GM20431 (cell line): ENCODE data around the gene CCNQ.

ENCODE experiments used
- in situ Hi-C: fragments of 300-500 bp; cut with MseI, MboI; formaldehyde crosslinking; loops from one replicate; pipeline ENCODE4 v1.15.0; 2020; ENCODE audit warnings: low sequenced_read_pairs; ENCODE audit not compliant: unreplicated experiment

The CCNQ gene

DNA sequence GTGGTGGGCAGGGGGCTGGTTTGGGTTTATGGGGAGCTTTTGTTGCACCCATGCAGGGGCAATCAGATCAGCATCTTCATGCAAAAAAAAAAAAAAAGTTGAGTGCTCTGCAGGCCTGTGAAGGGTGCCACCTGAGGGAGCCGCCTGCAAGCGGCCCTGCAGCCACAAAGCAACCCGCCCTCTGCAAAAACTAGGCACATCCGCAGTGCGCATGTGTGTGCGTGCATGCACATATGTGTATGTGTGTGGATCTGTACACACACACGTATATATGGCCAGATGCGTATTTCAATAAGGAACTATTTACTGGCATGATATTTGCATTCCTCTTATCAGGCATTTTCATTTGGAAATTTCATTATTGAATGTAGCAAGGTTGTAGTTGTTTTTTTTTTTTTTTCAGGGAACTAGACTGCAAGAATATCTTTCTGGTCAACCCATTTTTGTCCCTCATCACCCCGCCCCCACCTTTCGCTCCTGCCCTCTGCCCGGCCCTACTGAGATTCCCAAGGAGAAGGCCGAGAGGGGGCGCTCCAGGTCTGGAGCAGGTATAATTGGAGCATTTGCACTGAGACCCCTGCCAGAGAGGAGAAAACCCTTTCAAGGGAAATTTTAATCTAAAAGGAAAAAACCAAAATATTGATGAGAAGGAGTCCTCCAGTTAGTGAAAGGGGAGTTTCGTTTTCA is 18.1 kb downstream of the CCNQ start:
- in situ Hi-C loops, result no loop called here

DNA sequence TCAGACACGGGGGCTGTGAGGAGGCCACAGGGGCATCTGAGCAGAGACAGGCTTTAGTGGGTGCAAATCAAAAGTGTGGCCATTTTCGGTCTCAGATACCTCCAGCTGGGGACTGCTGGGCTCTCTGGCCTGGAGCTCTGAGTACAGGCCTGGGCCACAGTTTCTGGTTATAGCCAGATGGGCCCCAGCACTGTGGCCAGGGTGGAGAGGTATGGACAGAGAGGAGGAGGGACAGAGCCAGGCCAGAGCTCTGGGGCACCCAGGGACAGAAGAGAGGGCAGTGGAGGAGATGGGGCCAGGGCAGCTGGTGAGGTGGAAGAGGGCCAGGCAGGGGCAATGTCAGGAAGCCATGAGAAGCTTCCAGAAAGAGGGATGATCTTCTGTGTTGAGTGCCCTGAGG is 20.1 kb downstream of the CCNQ start:
- in situ Hi-C loops, result no loop called here

GRCh38 chrX:153578200-153578835 is 20.6 kb downstream of the CCNQ start:
- in situ Hi-C loops, result no loop called here

DNA sequence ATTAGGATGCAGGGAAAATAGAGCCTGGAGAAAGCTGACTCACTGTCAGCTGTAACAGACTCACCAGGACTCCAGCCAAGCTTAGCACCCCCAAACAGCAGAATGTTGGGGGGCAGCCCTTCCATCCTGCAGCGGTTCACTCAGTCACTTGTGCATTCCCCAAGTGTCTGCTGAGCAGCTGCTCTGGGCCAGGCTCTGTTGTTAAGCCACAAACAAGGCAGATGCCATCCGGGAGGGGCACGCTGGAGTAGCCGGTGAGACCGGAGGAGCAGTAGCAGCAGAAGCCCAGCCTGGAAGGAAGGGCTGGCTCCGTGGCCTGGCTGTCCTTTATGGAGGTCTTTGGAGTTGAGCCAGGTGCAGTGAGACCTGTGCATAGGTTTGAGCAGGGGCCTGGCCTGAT is 22.0 kb downstream of the CCNQ start:
- in situ Hi-C loops, result no loop called here

- in situ Hi-C loops, result no loop called here
Observed at GRCh38 chrX:153576239-153576870, 22.6 kb downstream of the CCNQ start.

DNA sequence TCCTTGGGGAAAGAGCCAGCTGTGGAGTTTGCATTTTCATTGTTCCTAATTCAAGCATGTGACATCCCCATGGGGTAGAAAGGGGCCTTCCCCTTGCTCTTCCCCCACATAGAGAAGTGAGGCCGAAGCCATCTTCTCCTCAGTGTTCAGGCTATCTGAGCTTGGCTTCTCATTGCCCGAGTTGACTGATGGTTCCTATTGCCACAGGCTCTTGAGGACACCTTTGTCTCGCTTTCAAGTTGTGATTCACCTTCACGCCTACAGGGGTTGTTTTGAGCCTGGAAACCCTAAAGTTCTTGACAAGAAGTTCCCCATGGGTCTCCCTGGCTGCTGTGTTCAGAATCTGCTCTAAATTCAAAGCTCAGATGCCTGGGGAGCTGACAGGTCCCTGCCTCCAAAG is 25.0 kb downstream of the CCNQ start:
- in situ Hi-C loops, result no loop called here

DNA sequence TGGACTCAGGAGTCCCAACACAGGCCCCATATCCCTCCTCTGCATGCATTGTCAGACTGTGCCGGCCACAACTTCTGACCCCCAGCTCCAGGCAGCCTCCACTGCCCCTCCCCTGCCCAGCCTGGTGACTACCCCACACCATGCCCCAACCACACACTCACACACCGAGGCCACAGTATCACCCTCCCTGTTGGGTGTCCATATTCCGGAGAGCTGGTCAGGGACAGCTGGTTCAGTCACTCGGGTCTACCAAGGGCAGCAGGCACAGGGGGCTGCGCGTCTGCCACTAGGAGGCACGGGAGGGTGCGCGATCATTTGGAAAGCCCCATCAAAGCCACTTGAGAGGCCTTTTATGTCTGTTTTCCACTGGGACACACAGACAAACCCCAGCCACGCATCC is 26.3 kb downstream of the CCNQ start:
- in situ Hi-C loops, result no loop called here

GRCh38 chrX:153571534-153571908 is 27.4 kb downstream of the CCNQ start:
- in situ Hi-C loops, result no loop called here

DNA sequence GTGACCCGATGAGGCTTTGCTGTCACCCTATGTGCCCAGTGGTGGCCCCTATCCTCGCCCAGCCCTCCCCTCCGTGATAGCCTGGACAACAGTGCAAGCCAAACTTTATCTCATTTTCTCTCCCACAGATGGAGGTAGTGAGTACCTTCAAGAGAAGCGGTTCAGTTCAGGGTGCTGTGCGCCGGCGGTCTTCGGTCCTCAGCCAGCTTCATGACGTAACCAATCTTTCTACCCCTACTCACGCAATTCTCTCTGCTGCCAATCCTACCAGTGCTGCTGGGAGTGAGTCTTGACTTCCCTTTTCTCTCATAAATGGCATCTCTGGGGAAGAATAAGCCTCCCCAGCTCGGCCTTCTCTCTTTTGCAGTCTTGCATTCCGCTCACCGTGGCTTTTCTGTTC is 29.5 kb downstream of the CCNQ start:
- in situ Hi-C loops, result no loop called here

DNA sequence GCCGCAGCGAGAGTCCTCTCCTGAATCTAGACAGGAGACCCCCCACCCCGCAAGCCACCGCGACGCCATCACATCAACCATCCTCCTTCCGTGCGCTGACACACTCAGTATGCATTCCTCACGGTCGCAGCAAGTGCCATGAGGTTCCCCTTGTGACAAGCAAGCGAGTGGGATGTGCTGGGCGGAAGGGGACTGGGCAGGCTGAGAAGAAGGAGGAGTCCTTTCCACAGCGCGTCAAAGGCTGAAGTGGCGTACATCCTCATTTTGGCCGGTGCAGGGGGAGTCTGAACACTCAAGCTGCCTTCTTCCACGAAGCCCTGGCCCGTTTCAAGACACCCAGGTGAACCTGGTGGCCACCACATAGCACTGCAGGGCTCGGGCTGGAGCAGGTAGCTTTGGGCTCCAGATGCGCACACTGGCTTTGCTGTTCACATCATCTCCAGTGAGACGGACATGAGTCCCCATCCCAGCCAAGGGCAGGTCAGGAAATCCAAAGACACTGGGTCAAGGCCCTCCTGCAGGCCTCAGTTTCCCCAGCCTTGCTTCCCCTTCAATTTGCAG is 30.4 kb downstream of the CCNQ start:
- in situ Hi-C loops, result no loop called here

- in situ Hi-C loops, result no loop called here
Observed at GRCh38 chrX:153565996-153566580, 32.9 kb downstream of the CCNQ start.

GRCh38 chrX:153564047-153564606 is 34.8 kb downstream of the CCNQ start:
- in situ Hi-C loops, result no loop called here

DNA sequence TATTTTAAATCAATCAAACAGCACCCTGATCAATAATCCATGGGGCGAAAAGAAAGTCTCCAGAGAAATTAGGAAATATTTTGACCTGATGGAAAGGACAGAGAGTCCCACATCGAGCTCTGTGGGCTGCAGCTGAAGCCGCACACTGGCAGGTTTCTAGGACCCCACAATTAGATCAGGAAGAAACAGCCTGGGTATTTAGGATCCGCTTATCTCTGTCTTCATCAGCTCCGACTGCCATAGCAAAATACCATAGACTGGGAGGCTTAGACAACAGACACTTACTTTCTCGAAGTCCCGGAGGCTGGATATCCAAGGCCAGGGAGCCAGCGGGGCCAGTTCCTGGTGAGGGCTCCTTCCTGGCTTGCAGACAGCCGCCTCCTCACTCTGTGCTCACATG is 36.4 kb downstream of the CCNQ start:
- in situ Hi-C loops, result no loop called here

- in situ Hi-C loops, result no loop called here
Observed at GRCh38 chrX:153561337-153561736, 37.6 kb downstream of the CCNQ start.

- in situ Hi-C loops, result no loop called here
Observed at GRCh38 chrX:153560466-153560865, 38.5 kb downstream of the CCNQ start.

- in situ Hi-C loops, result loop anchor here (10.0 kb wide), 1 partner anchor 105 kb away; no protein-coding TSS in a partner anchor
Observed at GRCh38 chrX:153560000-153560399, 38.9 kb downstream of the CCNQ start.

GRCh38 chrX:153557618-153558355 is 41.2 kb downstream of the CCNQ start:
- in situ Hi-C loops, result loop anchor here (10.0 kb wide), 1 partner anchor 107 kb away; no protein-coding TSS in a partner anchor

DNA sequence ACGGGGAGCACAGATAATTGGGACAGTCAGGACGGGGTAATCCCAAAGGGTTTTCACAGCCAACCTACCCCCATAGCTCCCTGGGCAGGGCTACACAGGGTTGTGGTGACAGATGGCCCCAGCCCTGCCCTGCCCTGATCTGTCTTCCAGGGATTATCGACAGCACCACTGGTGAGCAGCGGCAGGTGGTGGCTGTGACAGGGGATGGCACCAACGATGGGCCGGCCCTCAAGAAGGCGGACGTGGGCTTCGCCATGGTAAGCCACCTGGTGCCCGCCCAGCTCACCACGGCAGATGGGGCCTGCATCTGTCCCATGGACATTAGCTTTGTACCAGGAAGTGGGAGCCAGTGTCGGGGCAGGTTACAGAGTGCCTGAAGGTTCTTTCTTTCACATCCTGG is 42.2 kb downstream of the CCNQ start:
- in situ Hi-C loops, result loop anchor here (10.0 kb wide), 1 partner anchor 108 kb away; no protein-coding TSS in a partner anchor

DNA sequence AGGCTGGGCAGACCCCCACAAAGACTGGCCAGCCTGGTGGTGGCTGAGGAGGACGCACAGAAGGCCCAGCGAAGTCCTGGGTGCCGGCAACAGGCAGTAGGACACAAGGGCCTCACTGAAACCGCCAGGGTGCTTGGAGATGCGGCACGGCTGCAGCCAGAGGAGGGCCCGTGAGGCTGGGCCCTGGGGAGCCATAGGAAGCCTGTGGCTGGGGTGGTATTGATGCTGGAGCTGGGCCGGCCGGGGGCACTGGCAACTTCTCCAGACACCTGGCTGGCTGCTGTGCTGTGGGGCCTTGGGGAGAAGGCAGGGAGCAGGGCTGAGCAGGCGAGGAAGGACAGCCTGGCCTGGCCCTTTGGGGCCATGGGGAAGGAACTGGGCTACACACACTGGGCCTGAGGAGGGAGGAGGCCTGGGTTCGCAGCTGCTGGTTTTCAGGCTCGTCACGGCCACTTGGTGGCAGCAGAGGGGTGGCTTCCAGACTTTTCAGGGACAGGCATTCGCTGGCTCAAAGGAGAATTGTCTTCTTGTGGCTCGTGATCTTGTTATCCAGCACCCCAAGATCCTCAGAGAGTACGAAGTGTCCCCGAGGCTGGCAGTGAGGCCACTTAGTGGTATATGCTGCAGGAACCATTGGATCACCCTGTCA is 44.3 kb downstream of the CCNQ start:
- in situ Hi-C loops, result loop anchor here (10.0 kb wide), 1 partner anchor 110 kb away; no protein-coding TSS in a partner anchor
